ENCODE data around the gene CCL11. TPM values are rescaled to one million over a fixed set of nuclear protein-coding genes. Genes with fewer than 3 reads are reported as not detected.

Gene CCL11
- total RNA-seq, 1 donor from 2014 or later, result not detected

DNA sequence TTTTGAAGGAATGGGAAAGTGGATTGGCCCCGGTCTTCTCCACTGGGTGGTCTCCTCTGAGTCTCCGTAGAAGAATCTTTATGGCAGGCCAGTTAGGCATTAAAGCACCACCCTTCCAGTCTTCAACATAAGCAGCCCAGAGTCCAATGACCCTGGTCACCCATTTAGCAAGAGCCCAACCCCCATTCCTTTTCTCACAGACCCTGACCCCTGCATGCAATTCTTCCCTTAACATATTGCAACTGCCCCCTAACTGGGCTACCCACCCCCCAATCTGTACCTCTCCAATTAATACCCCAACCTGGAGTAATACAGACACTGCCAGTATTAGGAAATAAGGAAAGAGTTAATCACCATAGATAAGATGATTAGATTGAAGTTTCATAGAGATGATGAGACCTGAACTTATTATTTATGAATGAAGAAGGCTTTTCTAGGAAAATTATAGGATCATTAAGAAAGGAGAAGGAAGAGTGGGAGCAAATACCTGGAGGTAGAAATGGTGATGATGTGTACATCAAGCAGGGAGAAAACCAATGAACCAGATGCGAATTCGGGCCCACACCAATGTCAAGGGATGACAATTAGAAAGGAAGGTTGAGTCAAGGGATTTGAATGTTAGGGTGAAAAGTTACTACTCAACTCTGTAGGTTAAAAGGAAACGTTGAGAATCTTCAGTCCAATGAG is 28.1 kb upstream of the CCL11 start:
- H3K4me1 Mint-ChIP-seq (ENCODE audit: unreplicated experiment), result peaks cover 48% of the 10 kb centered on the region
- no peak for DNase-seq (ENCODE audit: extremely low spot score, unreplicated experiment)

DNA sequence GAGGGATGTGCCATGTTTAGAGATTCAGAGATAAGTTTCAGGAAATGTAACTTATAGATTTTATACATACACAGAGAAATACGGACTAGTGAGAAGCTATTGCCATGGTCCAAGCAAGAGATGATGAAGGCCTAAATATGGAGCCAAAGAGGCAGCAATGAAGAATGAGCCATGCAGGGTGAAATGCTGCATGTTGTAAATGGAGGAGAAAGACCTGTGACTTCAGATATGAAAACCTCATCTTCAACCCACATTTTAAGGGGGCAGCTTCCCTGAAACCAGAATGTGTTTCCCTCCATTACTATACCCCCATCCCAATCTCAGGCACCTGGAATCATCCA is 27.6 kb upstream of the CCL11 start:
- Mint-ChIP-seq H3K27ac (ENCODE audit: unreplicated experiment) (no peak overlapping the region), H3K4me1 (ENCODE audit: unreplicated experiment) (peaks cover 43% of the 10 kb centered on the region), H3K4me3 (ENCODE audit: unreplicated experiment) (no peak overlapping the region), H3K36me3 (ENCODE audit: unreplicated experiment) (no peaks in the 10 kb centered on the region), H3K9me3 (ENCODE audit: unreplicated experiment) (no peaks in the 10 kb centered on the region), H3K27me3 (ENCODE audit: unreplicated experiment) (peaks cover 2% of the 10 kb centered on the region)
- TF ChIP-seq, protein P1, sequence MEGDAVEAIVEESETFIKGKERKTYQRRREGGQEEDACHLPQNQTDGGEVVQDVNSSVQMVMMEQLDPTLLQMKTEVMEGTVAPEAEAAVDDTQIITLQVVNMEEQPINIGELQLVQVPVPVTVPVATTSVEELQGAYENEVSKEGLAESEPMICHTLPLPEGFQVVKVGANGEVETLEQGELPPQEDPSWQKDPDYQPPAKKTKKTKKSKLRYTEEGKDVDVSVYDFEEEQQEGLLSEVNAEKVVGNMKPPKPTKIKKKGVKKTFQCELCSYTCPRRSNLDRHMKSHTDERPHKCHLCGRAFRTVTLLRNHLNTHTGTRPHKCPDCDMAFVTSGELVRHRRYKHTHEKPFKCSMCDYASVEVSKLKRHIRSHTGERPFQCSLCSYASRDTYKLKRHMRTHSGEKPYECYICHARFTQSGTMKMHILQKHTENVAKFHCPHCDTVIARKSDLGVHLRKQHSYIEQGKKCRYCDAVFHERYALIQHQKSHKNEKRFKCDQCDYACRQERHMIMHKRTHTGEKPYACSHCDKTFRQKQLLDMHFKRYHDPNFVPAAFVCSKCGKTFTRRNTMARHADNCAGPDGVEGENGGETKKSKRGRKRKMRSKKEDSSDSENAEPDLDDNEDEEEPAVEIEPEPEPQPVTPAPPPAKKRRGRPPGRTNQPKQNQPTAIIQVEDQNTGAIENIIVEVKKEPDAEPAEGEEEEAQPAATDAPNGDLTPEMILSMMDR (IDR thresholded peaks at IDR 0.05), result no peak
- no peak for DNase-seq (ENCODE audit: extremely low spot score, unreplicated experiment)

More for the DNA sequence above, 28.1 kb upstream of the CCL11 start:
- no peaks in the 10 kb centered on the region for H3K9me3 Mint-ChIP-seq (ENCODE audit: unreplicated experiment)
- H3K27ac Mint-ChIP-seq (ENCODE audit: unreplicated experiment), result no peak overlapping the region
- H3K27me3 Mint-ChIP-seq (ENCODE audit: unreplicated experiment), result peaks cover 2% of the 10 kb centered on the region
- TF ChIP-seq, protein P1 (IDR thresholded peaks at IDR 0.05), result no peak
- no peak overlapping the region for H3K4me3 Mint-ChIP-seq (ENCODE audit: unreplicated experiment)
- no peaks in the 10 kb centered on the region for H3K36me3 Mint-ChIP-seq (ENCODE audit: unreplicated experiment)

DNA sequence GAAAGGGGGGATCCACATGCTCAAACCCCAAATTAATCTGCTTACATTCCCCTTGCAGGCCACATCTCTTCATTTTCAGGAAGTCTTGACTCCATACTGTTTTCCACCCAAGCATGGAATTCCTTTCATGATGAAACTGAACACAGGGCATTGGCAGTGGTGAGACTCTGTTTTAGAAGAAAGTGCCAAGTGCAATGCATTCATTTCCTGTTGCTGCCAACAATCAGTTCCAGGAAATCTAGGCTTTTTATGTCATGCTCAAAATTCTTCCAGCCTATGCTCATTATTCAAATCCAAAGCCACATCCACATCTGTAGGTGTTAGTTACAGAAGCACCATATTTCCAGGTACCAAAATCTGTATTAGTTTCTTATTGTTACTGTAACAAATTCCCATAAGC is 26.4 kb upstream of the CCL11 start:
- no peaks in the 10 kb centered on the region for H3K9me3 Mint-ChIP-seq (ENCODE audit: unreplicated experiment)
- no peak overlapping the region for H3K4me3 Mint-ChIP-seq (ENCODE audit: unreplicated experiment)
- peaks cover 31% of the 10 kb centered on the region for H3K4me1 Mint-ChIP-seq (ENCODE audit: unreplicated experiment)
- no peaks in the 10 kb centered on the region for H3K36me3 Mint-ChIP-seq (ENCODE audit: unreplicated experiment)
- no peak for DNase-seq (ENCODE audit: extremely low spot score, unreplicated experiment)
- TF ChIP-seq, protein P1 (IDR thresholded peaks at IDR 0.05), result no peak
- no peak overlapping the region for H3K27ac Mint-ChIP-seq (ENCODE audit: unreplicated experiment)
- peaks cover 3% of the 10 kb centered on the region for H3K27me3 Mint-ChIP-seq (ENCODE audit: unreplicated experiment)

DNA sequence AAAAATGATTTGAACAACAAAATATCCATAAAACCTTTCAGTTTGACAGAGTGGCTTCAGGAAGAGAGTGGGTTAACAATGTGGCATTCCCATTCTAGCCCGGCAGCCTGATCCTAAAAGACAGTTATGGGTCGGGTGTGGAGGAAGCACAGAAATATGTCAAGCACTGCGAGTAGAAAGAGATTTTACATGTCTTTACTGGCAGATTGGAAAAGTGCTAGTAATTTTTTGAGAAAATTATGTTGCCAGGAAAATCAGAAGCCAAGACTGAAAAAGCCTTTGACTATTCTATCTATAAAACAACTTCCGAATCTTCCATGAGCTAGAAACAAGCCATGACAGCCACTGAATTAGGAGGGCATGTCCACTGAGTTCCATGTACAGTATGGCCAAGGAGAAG is 24.7 kb upstream of the CCL11 start:
- Mint-ChIP-seq H3K27me3 (ENCODE audit: unreplicated experiment) (peaks cover 18% of the 10 kb centered on the region), H3K9me3 (ENCODE audit: unreplicated experiment) (no peaks in the 10 kb centered on the region), H3K4me1 (ENCODE audit: unreplicated experiment) (peaks cover 14% of the 10 kb centered on the region), H3K4me3 (ENCODE audit: unreplicated experiment) (no peak overlapping the region), H3K36me3 (ENCODE audit: unreplicated experiment) (no peaks in the 10 kb centered on the region), H3K27ac (ENCODE audit: unreplicated experiment) (no peak overlapping the region)
- TF ChIP-seq, protein P1 (IDR thresholded peaks at IDR 0.05), result no peak
- DNase-seq (ENCODE audit: extremely low spot score, unreplicated experiment), result no peak

DNA sequence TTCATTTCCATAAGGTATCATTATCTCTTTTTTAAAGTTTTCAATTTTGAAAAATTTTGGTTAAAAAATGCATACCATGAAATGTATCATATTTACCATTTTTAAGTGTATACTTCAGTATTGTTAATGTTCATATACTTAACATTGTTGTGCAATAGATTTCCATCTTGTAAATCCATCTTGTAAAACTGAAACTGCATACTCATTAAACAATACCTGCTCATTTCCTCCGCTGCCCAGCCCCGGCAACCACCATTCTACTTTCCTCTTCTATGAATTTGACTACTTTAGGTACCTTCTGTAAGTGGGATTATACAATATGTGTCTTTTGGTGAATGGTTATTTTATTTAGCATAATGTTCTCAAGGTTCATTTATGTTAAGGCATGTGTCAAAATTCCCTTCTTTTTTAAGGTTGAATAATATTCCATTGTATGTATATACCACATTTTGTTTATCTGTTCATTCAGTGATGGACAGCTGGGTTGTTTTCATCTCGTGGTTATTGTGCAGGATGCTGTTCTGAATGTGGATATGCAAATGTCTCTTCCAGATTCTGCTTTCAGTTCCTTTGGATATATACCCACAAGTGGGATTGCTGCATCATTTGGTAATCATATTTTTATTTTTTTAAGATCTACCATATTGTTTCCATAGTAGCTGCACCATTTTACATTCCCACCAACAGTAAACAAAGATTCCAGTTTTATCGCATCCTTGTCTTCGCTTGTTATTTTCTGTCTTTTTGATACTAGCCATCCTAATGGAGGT is 23.8 kb upstream of the CCL11 start:
- no peak overlapping the region for H3K4me3 Mint-ChIP-seq (ENCODE audit: unreplicated experiment)
- H3K9me3 Mint-ChIP-seq (ENCODE audit: unreplicated experiment), result no peaks in the 10 kb centered on the region
- DNase-seq (ENCODE audit: extremely low spot score, unreplicated experiment), result no peak
- peaks cover 27% of the 10 kb centered on the region for H3K27me3 Mint-ChIP-seq (ENCODE audit: unreplicated experiment)
- TF ChIP-seq, protein P1 (IDR thresholded peaks at IDR 0.05), result no peak
- peaks cover 7% of the 10 kb centered on the region for H3K4me1 Mint-ChIP-seq (ENCODE audit: unreplicated experiment)
- no peaks in the 10 kb centered on the region for H3K36me3 Mint-ChIP-seq (ENCODE audit: unreplicated experiment)
- H3K27ac Mint-ChIP-seq (ENCODE audit: unreplicated experiment), result no peak overlapping the region
